ENCODE data around the gene FBL.

Gene FBL

DNA sequence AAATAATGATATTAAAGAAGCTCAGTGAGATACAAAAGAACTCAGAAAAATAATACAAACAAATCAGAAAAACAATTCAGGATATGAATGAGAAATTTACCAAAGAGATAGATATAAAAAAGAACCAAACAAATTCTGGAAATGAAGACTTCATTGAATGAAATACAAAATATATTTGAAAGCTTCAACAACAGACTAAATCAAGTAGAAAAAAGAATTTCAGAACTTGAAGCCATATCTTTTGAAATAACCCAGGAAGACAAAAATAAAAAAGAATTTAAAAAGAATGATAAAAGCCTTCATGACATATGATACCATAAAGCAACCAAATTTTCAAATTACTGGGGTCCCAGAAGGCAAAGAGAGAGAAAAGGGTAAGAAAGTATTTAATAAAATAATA lies 57.9 kb downstream of the FBL start:
- DNase-seq (ENCODE audit: low spot score), result no peak
